Cardiac muscle cell (in vitro differentiated cells and primary cell): ENCODE results near the gene NDUFAF8. TPM values are rescaled to one million over a fixed set of nuclear protein-coding genes. Genes with fewer than 3 reads are reported as not detected.

ENCODE experiments used
- DNase-seq, 2 donors: peaks; one replicate each; pipeline versions ENCODE4 v3.0.0 to v3.0.0-alpha.2; 2010 to 2017; ENCODE audit warnings: low read depth in 1 of 2, low spot score in 1 of 2
- H3K27ac ChIP-seq: fragments of 200-600 bp; sonication (generic); 2 replicates; pipeline ENCODE4 v1.5.1; 2016
- H3K27me3 ChIP-seq: fragments of 200-600 bp; sonication (generic); 2 replicates; pipeline ENCODE4 v1.6.0; 2016; ENCODE audit warnings: control low read depth
- H3K36me3 ChIP-seq: fragments of 200-600 bp; sonication (generic); 2 replicates; pipeline ENCODE4 v1.5.1; 2016; ENCODE audit warnings: control low read depth
- H3K4me1 ChIP-seq: fragments of 200-600 bp; sonication (generic); 2 replicates; pipeline ENCODE4 v1.8.1; 2017; ENCODE audit warnings: low read depth, mild to moderate bottlenecking, mixed run types
- H3K4me3 ChIP-seq: fragments of 200-600 bp; sonication (generic); 2 replicates; pipeline ENCODE4 v1.5.1; 2016; ENCODE audit warnings: mild to moderate bottlenecking
- H3K9me3 ChIP-seq: fragments of 200-600 bp; sonication (generic); 2 replicates; pipeline ENCODE4 v1.5.1; 2017; ENCODE audit warnings: low read depth, mild to moderate bottlenecking, control low read depth
- polyA plus RNA-seq: library from polyadenylated mRNA; unstranded; fragments of >200 nt; fragmentation: Nextera tagmentation; extraction: Ambion mirVana; gene quantifications from 2 replicates; pipeline ENCODE4 v1.2.1, GENCODE V29; 2016
- total RNA-seq: library from RNA; depleted of rRNA; stranded (reverse); fragments of >200 nt; gene quantifications from 2 replicates; pipeline ENCODE4 v1.2.3, GENCODE V29; 2016
- TF ChIP-seq, protein P1 (sequence below): IDR thresholded peaks from 2 replicates; pipeline ENCODE4 v1.5.1; 2012; ENCODE audit warnings: low read depth, mild to moderate bottlenecking, low read length

NDUFAF8 gene
- total and polyA plus RNA-seq, 2 experiments from 2014 or later: 52.3 to 142 TPM

DNA sequence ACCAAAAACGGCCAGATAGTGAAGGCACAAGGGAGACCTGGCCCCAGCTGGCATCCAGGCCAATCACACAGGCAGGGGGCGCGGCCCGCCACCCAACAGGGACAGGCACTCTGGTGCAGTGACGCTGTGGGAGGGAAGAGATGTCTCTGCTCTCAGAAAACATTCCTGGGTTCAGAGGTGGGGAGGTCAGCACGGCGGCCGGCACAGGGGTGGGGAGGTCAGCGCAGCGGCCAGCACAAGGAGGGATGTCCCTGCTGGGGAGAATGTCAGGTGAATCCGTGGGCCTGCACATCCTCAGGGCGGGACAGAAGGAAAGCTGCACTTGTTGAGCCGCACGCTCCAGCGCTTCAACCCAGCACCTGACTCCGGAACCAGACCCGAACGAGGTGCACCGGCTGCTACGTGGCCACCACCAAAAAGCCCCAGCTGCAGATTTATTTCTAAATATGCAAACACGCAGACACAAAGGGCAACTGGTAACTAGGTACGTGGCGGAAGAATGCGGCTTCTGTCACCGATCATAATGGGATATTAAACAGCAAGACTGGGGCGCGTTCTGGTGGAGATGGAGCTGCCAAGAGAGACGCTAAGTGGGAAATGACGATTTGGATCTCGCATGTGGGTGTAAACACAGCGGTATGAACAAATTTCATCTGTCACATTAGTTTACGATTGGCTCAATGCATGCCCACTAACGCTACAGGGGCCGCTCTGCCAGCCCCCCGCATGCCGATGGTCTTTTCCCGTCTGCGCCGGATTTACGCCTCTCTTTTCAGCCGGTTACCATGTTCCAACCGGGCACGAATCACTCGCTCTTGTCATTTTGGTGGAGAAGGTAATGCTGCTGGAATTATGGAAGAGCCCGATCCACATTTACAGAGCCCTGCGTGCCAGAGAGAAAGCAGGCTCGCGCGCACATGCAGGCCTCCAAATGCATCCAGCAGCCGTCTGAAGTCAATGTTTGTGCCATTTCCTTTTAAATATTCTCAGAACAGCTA, 40.5 kb downstream of the NDUFAF8 start:
- Histone ChIP-seq H3K27me3 (no peaks in the 10 kb centered on the region), H3K27ac (no peak overlapping the region)

DNA sequence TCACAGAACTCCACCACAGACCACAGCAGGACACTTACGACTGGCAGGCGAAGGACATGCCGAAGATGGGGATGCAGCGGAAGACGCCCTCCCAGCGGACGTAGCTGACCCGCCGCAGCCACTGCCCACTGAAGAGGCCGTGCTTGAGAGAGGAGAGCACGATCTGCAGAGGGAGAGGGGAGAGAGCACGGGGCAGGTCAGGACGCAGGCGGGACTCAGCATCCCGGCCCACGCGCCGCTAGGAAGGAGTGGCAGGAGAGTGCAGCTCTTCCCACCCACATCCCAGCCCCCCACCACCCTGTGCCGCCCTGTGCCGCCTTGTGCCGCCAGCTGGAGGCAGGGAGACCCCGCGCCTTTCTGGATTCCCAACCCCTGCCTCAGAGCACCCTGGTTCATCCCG, 41.5 kb downstream of the NDUFAF8 start:
- peaks cover 11% of the 10 kb centered on the region for H3K36me3 ChIP-seq
- no peak overlapping the region for H3K4me3 ChIP-seq
- H3K27ac ChIP-seq: no peak overlapping the region
- no peak for DNase-seq
- TF ChIP-seq, protein P1, sequence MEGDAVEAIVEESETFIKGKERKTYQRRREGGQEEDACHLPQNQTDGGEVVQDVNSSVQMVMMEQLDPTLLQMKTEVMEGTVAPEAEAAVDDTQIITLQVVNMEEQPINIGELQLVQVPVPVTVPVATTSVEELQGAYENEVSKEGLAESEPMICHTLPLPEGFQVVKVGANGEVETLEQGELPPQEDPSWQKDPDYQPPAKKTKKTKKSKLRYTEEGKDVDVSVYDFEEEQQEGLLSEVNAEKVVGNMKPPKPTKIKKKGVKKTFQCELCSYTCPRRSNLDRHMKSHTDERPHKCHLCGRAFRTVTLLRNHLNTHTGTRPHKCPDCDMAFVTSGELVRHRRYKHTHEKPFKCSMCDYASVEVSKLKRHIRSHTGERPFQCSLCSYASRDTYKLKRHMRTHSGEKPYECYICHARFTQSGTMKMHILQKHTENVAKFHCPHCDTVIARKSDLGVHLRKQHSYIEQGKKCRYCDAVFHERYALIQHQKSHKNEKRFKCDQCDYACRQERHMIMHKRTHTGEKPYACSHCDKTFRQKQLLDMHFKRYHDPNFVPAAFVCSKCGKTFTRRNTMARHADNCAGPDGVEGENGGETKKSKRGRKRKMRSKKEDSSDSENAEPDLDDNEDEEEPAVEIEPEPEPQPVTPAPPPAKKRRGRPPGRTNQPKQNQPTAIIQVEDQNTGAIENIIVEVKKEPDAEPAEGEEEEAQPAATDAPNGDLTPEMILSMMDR: no peak
- no peaks in the 10 kb centered on the region for H3K9me3 ChIP-seq
- H3K4me1 ChIP-seq: peaks cover 9% of the 10 kb centered on the region
- H3K27me3 ChIP-seq: no peaks in the 10 kb centered on the region

More for the DNA sequence above, 40.5 kb downstream of the NDUFAF8 start:
- DNase-seq: no peak
- no peak overlapping the region for H3K4me3 ChIP-seq
- H3K36me3 ChIP-seq: peaks cover 15% of the 10 kb centered on the region
- peaks cover under 1% of the 10 kb centered on the region for H3K4me1 ChIP-seq
- TF ChIP-seq, protein P1: no peak
- no peaks in the 10 kb centered on the region for H3K9me3 ChIP-seq

DNA sequence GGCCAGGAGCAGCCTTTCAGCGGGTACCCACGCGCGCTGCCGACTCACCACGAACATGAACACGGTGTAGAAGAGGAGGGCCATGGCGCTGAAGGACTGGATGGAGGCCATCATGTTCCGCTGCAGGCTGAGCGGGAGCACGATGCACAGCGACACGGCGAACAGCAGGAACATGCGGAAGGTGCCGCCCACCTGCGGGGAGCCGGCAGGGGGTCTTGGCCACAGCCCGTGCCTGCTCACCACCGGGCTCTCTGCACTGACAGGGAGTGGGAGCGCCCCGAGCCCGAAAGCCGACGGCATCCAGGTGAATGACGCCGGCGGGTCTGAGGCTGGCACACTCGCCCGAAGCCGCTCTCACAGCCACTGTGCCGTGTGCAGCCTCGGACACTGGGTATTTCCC, 43.0 kb downstream of the NDUFAF8 start:
- TF ChIP-seq, protein P1: no peak
- no peaks in the 10 kb centered on the region for H3K27me3 ChIP-seq
- no peak overlapping the region for H3K27ac ChIP-seq
- no peaks in the 10 kb centered on the region for H3K9me3 ChIP-seq
- no peak overlapping the region for H3K4me3 ChIP-seq
- peaks cover 9% of the 10 kb centered on the region for H3K4me1 ChIP-seq
- peaks cover 7% of the 10 kb centered on the region for H3K36me3 ChIP-seq
- no peak for DNase-seq

DNA sequence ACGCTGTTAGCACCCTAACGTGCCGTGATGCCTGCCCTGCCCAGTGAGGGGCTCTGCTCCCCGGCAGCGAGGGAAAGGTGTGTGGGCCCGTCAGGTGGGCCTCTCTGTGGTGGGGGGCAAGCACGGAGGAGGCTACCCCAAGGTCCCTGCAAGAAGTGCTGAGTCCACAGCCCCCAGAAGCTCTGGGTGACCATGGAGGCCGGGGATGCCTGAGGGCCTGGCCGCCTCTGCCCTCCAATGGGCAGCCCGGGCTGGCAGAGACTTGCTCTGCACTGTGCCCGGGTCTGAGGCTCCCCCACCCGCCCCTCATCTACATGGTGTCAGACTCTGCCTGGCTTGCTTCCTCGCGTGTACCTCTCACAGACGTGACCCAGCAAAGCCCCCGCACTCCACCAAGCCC, 43.8 kb downstream of the NDUFAF8 start:
- H3K4me3 ChIP-seq: no peak overlapping the region
- peaks cover 9% of the 10 kb centered on the region for H3K4me1 ChIP-seq
- no peak overlapping the region for H3K27ac ChIP-seq
- H3K27me3 ChIP-seq: no peaks in the 10 kb centered on the region
- H3K36me3 ChIP-seq: peaks cover 7% of the 10 kb centered on the region
- DNase-seq: no peak
- TF ChIP-seq, protein P1: no peak
- no peaks in the 10 kb centered on the region for H3K9me3 ChIP-seq

DNA sequence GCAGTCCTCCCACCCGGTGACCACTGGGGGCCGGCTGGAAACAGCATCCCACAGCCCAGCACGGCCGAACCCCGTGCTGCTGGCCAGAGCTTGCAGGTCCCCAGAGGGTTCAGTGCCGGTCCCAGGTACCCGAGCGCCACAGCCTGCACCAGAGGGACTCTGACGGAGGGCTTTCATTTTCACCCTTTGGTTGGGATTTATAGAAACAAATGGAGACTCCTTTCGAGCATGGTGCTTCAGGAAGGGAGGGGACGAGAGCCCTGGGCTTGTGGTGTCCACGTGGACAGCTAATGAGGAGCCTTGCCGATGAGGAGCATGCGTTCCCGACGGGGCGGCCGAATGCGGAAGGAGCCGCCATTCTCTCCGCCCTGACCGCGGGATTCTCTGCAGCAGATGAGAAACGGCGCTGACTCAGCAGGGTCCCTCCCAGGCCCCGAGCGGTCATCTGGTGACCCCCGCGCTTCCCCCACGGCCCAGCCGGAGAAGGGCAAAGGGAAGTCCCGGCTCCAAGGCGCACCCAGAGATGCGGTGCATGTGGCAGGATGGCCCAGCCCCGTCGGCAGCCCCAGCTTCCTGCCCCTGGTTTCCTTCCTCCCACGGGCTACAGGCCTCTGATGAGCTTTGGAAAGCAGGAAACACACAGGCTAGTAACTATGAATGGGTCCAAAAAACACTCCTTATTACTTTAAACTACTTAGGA, 46.2 kb downstream of the NDUFAF8 start:
- peak in 1 of 2 donors; percentile 67 for DNase-seq
- TF ChIP-seq, protein P1: no peak
- H3K27ac ChIP-seq: peak overlapping the region; percentile 48
- no peak overlapping the region for H3K4me3 ChIP-seq
- H3K4me1 ChIP-seq: peaks cover 9% of the 10 kb centered on the region
- H3K9me3 ChIP-seq: no peaks in the 10 kb centered on the region
- peaks cover 10% of the 10 kb centered on the region for H3K36me3 ChIP-seq
- no peaks in the 10 kb centered on the region for H3K27me3 ChIP-seq
